ENCODE results near the gene MICU1.

- no peak for TF ChIP-seq POLR2A (IDR thresholded peaks at IDR 0.05)
- no peak for TF ChIP-seq CTCF (IDR thresholded peaks at IDR 0.05)
Measured at GRCh38 chr10:72525277-72525676, 100.6 kb downstream of the MICU1 start.
